HG02870 (cell line): ENCODE measurements around the gene KMT2E.

Experiments
- ATAC-seq: cut with Tn5 transposase; IDR thresholded peaks from one replicate; pipeline ENCODE4 v1.9.1; 2021; ENCODE audit warnings: mild to moderate bottlenecking, moderate library complexity; ENCODE audit not compliant: unreplicated experiment

Gene KMT2E

GRCh38 chr7:105156731-105157130 lies 142.7 kb downstream of the KMT2E start:
- ATAC-seq: no peak

- ATAC-seq: no peak
These were observed 143.3 kb downstream of the KMT2E start for GRCh38 chr7:105157278-105157677.

- no peak for ATAC-seq
These were observed 147.4 kb downstream of the KMT2E start for GRCh38 chr7:105161366-105161765.
